Ovary (tissue), 3 donors: Measurements from ENCODE around the gene CASP10.

Experiments used
- EP300 ChIP-seq: sonication (generic); formaldehyde crosslinking; IDR thresholded peaks from one replicate; pipeline ENCODE4 v1.6.1; 2017; ENCODE audit warnings: antibody characterized with exemption
- TF ChIP-seq, protein P1 (sequence below), 3 donors: fragments of 450-650 bp in 2 of 3; fragments of 200-600 bp in 1 of 3; IDR thresholded peaks; one replicate each; pipeline versions ENCODE4 v1.5.1 to v1.8.0; 2016 to 2022; ENCODE audit warnings: antibody characterized with exemption in 3 of 3, mild to moderate bottlenecking in 1 of 3
- donor health status: DM: no; HTN: no; CAD: no.

DNA sequence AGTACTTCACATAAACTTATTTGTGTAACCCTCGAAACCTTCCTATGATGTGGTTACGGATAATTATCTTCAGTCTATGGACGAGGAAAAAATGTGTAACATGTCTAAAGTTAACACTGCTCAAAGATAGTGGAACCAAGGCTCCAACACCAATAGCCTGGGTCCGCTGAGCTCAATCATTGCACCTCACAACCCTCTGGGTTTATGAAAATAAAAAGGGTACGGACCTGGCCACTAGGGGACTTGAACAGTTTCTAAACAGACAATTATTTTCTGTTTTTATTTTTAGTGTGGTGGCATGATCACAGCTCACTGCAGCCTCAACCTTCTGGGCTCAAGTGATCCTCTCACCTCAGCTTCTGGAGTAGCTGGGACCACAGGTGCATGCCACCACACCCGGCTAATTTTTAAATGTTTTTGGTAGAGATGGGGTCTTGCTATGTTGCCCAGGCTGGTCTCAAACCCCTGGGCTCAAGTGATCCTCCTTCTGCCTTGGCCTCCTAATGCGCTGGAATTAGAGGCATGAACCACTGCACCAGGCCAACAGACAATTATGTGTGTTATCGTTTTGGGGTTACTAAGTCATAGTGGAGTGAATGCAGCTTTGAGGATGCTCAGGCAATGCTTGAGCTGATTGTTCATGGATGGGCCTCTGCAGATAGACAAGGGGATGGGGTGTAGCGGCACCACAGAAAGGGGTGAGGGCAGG is 87.5 kb downstream of the CASP10 start:
- TF ChIP-seq, protein P1, sequence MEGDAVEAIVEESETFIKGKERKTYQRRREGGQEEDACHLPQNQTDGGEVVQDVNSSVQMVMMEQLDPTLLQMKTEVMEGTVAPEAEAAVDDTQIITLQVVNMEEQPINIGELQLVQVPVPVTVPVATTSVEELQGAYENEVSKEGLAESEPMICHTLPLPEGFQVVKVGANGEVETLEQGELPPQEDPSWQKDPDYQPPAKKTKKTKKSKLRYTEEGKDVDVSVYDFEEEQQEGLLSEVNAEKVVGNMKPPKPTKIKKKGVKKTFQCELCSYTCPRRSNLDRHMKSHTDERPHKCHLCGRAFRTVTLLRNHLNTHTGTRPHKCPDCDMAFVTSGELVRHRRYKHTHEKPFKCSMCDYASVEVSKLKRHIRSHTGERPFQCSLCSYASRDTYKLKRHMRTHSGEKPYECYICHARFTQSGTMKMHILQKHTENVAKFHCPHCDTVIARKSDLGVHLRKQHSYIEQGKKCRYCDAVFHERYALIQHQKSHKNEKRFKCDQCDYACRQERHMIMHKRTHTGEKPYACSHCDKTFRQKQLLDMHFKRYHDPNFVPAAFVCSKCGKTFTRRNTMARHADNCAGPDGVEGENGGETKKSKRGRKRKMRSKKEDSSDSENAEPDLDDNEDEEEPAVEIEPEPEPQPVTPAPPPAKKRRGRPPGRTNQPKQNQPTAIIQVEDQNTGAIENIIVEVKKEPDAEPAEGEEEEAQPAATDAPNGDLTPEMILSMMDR (IDR thresholded peaks at IDR 0.05): no peak
- TF ChIP-seq EP300: no peak
